Osteocyte (in vitro differentiated cells): ENCODE data around the gene SOS1. TPM values are rescaled to one million over a fixed set of nuclear protein-coding genes. Genes with fewer than 3 reads are reported as not detected.
"Not testable (repeated sequence)": the region's sequence is repeated elsewhere in the genome, so short reads cannot be mapped to it uniquely, and the experiment has no call there.

ENCODE experiments used
- DNase-seq: peaks from one replicate; pipeline ENCODE4 v3.0.0; 2021; ENCODE audit warnings: mixed read lengths; ENCODE audit not compliant: unreplicated experiment; ENCODE audit errors: extremely low spot score
- H3K27ac Mint-ChIP-seq: one replicate; pipeline ENCODE4 v1.8.0; 2021; ENCODE audit warnings: mild to moderate bottlenecking, mixed read lengths; ENCODE audit not compliant: unreplicated experiment
- H3K27me3 Mint-ChIP-seq: one replicate; pipeline ENCODE4 v1.8.0; 2021; ENCODE audit warnings: mixed read lengths; ENCODE audit not compliant: unreplicated experiment
- H3K36me3 Mint-ChIP-seq: one replicate; pipeline ENCODE4 v1.8.0; 2021; ENCODE audit warnings: mixed read lengths; ENCODE audit not compliant: unreplicated experiment
- H3K4me1 Mint-ChIP-seq: one replicate; pipeline ENCODE4 v1.8.0; 2021; ENCODE audit warnings: mixed read lengths; ENCODE audit not compliant: unreplicated experiment
- H3K4me3 Mint-ChIP-seq: one replicate; pipeline ENCODE4 v1.8.0; 2021; ENCODE audit warnings: mild to moderate bottlenecking, moderate library complexity, mixed read lengths; ENCODE audit not compliant: unreplicated experiment
- H3K9me3 Mint-ChIP-seq: one replicate; pipeline ENCODE4 v1.8.0; 2021; ENCODE audit warnings: mixed read lengths; ENCODE audit not compliant: unreplicated experiment
- CTCF ChIP-seq: fragments of 200-600 bp; sonication (generic); IDR thresholded peaks from 2 replicates; pipeline ENCODE4 v1.5.0; 2021; ENCODE audit warnings: antibody characterized with exemption, mild to moderate bottlenecking, moderate library complexity
- total RNA-seq: library from RNA; stranded (reverse); gene quantifications from 2 replicates; pipeline ENCODE4 v1.2.1, GENCODE V29; 2021

The SOS1 gene
- total RNA-seq, 1 donor from 2014 or later: 35.6 TPM

GRCh38 chr2:39138837-39139211, 18.0 kb upstream of the SOS1 start:
- no peak for DNase-seq
- TF ChIP-seq CTCF: no peak
- H3K27me3 Mint-ChIP-seq: peaks cover 3% of the 10 kb centered on the region
- H3K27ac Mint-ChIP-seq: no peak overlapping the region
- no peaks in the 10 kb centered on the region for H3K9me3 Mint-ChIP-seq
- no peaks in the 10 kb centered on the region for H3K4me1 Mint-ChIP-seq
- no peaks in the 10 kb centered on the region for H3K36me3 Mint-ChIP-seq
- H3K4me3 Mint-ChIP-seq: no peak overlapping the region

GRCh38 chr2:39138187-39138836, 17.5 kb upstream of the SOS1 start:
- H3K4me3 Mint-ChIP-seq, DNase-seq, H3K27me3 Mint-ChIP-seq, H3K27ac Mint-ChIP-seq, H3K9me3 Mint-ChIP-seq, H3K36me3 Mint-ChIP-seq, H3K4me1 Mint-ChIP-seq: not testable (repeated sequence)

GRCh38 chr2:39136799-39137198, 15.9 kb upstream of the SOS1 start:
- H3K27ac Mint-ChIP-seq: no peak overlapping the region
- peaks cover 3% of the 10 kb centered on the region for H3K27me3 Mint-ChIP-seq
- no peaks in the 10 kb centered on the region for H3K9me3 Mint-ChIP-seq
- H3K4me3 Mint-ChIP-seq: no peak overlapping the region
- no peak for TF ChIP-seq CTCF
- DNase-seq: no peak
- H3K4me1 Mint-ChIP-seq: no peaks in the 10 kb centered on the region
- no peaks in the 10 kb centered on the region for H3K36me3 Mint-ChIP-seq

GRCh38 chr2:39135690-39136259, 14.9 kb upstream of the SOS1 start:
- no peak for DNase-seq
- Mint-ChIP-seq H3K9me3 (no peaks in the 10 kb centered on the region), H3K27me3 (peaks cover 3% of the 10 kb centered on the region), H3K4me1 (no peaks in the 10 kb centered on the region), H3K36me3 (no peaks in the 10 kb centered on the region), H3K27ac (no peak overlapping the region), H3K4me3 (no peak overlapping the region)
- TF ChIP-seq CTCF: no peak

- Mint-ChIP-seq H3K36me3 (no peaks in the 10 kb centered on the region), H3K27ac (no peak overlapping the region), H3K9me3 (no peaks in the 10 kb centered on the region), H3K4me1 (peaks cover 3% of the 10 kb centered on the region), H3K4me3 (no peak overlapping the region), H3K27me3 (no peaks in the 10 kb centered on the region)
- no peak for TF ChIP-seq CTCF
- DNase-seq: no peak
These were observed 12.5 kb upstream of the SOS1 start for GRCh38 chr2:39133215-39133851.
